ENCODE results near the gene CFAP210.

CFAP210 gene

GRCh38 chr2:169658877-169659276 is 35.3 kb downstream of the CFAP210 start:
- TF ChIP-seq REST (IDR thresholded peaks at IDR 0.05; ENCODE audit: insufficient read depth in 1 of 2, low read depth in 2 of 2, low read length in 2 of 2) (no peak), POLR2AphosphoS5 (IDR thresholded peaks at IDR 0.05; ENCODE audit: low read depth, low read length) (no peak), SIN3A (IDR thresholded peaks at IDR 0.05; ENCODE audit: borderline replicate concordance, insufficient read depth, low read length) (no peak), FOXP2 (optimal IDR thresholded peaks at IDR 0.05; ENCODE audit: borderline replicate concordance, extremely low read depth, extremely low read length, insufficient read depth) (no peak), TAF1 (IDR thresholded peaks at IDR 0.05; ENCODE audit: borderline replicate concordance, insufficient read depth, low read length) (no peak)

GRCh38 chr2:169656164-169656563 is 38.0 kb downstream of the CFAP210 start:
- TF ChIP-seq REST (IDR thresholded peaks at IDR 0.05; ENCODE audit: insufficient read depth in 1 of 2, low read depth in 2 of 2, low read length in 2 of 2) (no peak), TAF1 (IDR thresholded peaks at IDR 0.05; ENCODE audit: borderline replicate concordance, insufficient read depth, low read length) (no peak), FOXP2 (optimal IDR thresholded peaks at IDR 0.05; ENCODE audit: borderline replicate concordance, extremely low read depth, extremely low read length, insufficient read depth) (no peak), SIN3A (IDR thresholded peaks at IDR 0.05; ENCODE audit: borderline replicate concordance, insufficient read depth, low read length) (no peak), POLR2AphosphoS5 (IDR thresholded peaks at IDR 0.05; ENCODE audit: low read depth, low read length) (no peak)

DNA sequence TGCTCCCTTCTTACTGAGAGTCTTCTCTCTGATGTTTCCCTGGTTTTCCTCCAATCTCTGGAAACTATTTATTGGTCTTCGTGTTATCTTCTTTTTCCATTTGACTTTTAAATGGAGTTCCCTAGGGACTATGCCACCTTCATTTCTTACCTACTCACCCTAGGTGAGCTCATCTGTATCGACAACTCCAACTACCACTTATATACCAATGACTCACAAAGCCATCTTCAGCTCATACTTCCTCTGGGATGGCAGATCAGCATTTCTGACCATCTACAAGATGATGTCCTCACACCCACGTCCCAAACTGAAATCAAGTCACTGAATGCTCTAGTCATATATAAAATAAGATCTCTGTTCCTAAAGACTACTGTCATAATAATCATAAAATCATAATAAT is 40.6 kb downstream of the CFAP210 start:
- TF ChIP-seq FOXP2 (optimal IDR thresholded peaks at IDR 0.05; ENCODE audit: borderline replicate concordance, extremely low read depth, extremely low read length, insufficient read depth): no peak
- no peak for TF ChIP-seq SIN3A (IDR thresholded peaks at IDR 0.05; ENCODE audit: borderline replicate concordance, insufficient read depth, low read length)
- no peak for TF ChIP-seq TAF1 (IDR thresholded peaks at IDR 0.05; ENCODE audit: borderline replicate concordance, insufficient read depth, low read length)
- no peak for TF ChIP-seq REST (IDR thresholded peaks at IDR 0.05; ENCODE audit: insufficient read depth in 1 of 2, low read depth in 2 of 2, low read length in 2 of 2)
- no peak for TF ChIP-seq POLR2AphosphoS5 (IDR thresholded peaks at IDR 0.05; ENCODE audit: low read depth, low read length)

GRCh38 chr2:169649278-169649677 is 44.9 kb downstream of the CFAP210 start:
- TF ChIP-seq REST (IDR thresholded peaks at IDR 0.05; ENCODE audit: insufficient read depth in 1 of 2, low read depth in 2 of 2, low read length in 2 of 2) (no peak), FOXP2 (optimal IDR thresholded peaks at IDR 0.05; ENCODE audit: borderline replicate concordance, extremely low read depth, extremely low read length, insufficient read depth) (no peak), TAF1 (IDR thresholded peaks at IDR 0.05; ENCODE audit: borderline replicate concordance, insufficient read depth, low read length) (no peak), POLR2AphosphoS5 (IDR thresholded peaks at IDR 0.05; ENCODE audit: low read depth, low read length) (no peak), SIN3A (IDR thresholded peaks at IDR 0.05; ENCODE audit: borderline replicate concordance, insufficient read depth, low read length) (no peak)

DNA sequence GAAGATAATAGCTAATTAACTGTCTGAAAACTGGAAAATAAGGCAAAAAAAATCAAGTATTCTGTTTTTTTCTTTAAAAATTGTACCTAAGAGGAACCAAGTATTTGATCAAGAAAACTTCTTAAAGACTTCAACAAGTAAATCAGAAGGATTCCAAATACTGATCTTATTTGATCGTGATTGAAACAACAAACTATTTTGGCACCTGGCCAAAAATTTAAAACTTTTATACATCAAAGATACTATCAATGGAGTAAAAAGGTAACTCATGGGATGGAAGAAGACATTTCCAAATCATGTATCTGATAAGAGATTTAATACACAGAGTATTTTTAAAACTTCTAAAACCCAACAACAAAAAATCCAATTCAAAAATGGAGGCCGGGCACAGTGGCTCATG is 46.7 kb downstream of the CFAP210 start:
- no peak for TF ChIP-seq TAF1 (IDR thresholded peaks at IDR 0.05; ENCODE audit: borderline replicate concordance, insufficient read depth, low read length)
- no peak for TF ChIP-seq REST (IDR thresholded peaks at IDR 0.05; ENCODE audit: insufficient read depth in 1 of 2, low read depth in 2 of 2, low read length in 2 of 2)
- TF ChIP-seq SIN3A (IDR thresholded peaks at IDR 0.05; ENCODE audit: borderline replicate concordance, insufficient read depth, low read length): no peak
- TF ChIP-seq FOXP2 (optimal IDR thresholded peaks at IDR 0.05; ENCODE audit: borderline replicate concordance, extremely low read depth, extremely low read length, insufficient read depth): no peak
